GM18870 (cell line): ENCODE results near the gene EXOC3L2.

Experiments
- ATAC-seq: cut with Tn5 transposase; IDR thresholded peaks from one replicate; pipeline ENCODE4 v1.9.1; 2021; ENCODE audit warnings: moderate library complexity; ENCODE audit not compliant: unreplicated experiment

The EXOC3L2 gene

GRCh38 chr19:45182758-45183157, 62.4 kb downstream of the EXOC3L2 start:
- ATAC-seq = no peak

GRCh38 chr19:45180936-45181335, 64.3 kb downstream of the EXOC3L2 start:
- no peak for ATAC-seq

- ATAC-seq = no peak
Observed at GRCh38 chr19:45179892-45180370, 65.3 kb downstream of the EXOC3L2 start.

- ATAC-seq = no peak
Observed at GRCh38 chr19:45179072-45179891, 65.9 kb downstream of the EXOC3L2 start.

GRCh38 chr19:45178262-45179071, 66.7 kb downstream of the EXOC3L2 start, which contains the start of gene BLOC1S3:
BLOC1S3 (plus strand) TSS chr19:45178784; CDS start chr19:45179297, 513 bp downstream.
- ATAC-seq = peak; percentile 86

GRCh38 chr19:45177817-45178261, 67.4 kb downstream of the EXOC3L2 start, which contains the start of gene TRAPPC6A:
TRAPPC6A (minus strand) TSS chr19:45178237; CDS start chr19:45178218, 19 bp downstream.
- no peak for ATAC-seq

GRCh38 chr19:45175515-45176345, 69.5 kb downstream of the EXOC3L2 start:
- no peak for ATAC-seq

GRCh38 chr19:45173816-45174215, 71.4 kb downstream of the EXOC3L2 start:
- no peak for ATAC-seq

- ATAC-seq = no peak
Observed at GRCh38 chr19:45172611-45173208, 72.5 kb downstream of the EXOC3L2 start.

- no peak for ATAC-seq
Observed at GRCh38 chr19:45172173-45172572, 73.0 kb downstream of the EXOC3L2 start.

- ATAC-seq = no peak
Observed at GRCh38 chr19:45171211-45171623, 74.0 kb downstream of the EXOC3L2 start.

GRCh38 chr19:45170146-45171106, 74.8 kb downstream of the EXOC3L2 start:
- ATAC-seq = no peak

- no peak for ATAC-seq
Observed at GRCh38 chr19:45169602-45170001, 75.6 kb downstream of the EXOC3L2 start.

- no peak for ATAC-seq
Observed at GRCh38 chr19:45168767-45169351, 76.3 kb downstream of the EXOC3L2 start.

- no peak for ATAC-seq
Observed at GRCh38 chr19:45166723-45167252, 78.4 kb downstream of the EXOC3L2 start.

- no peak for ATAC-seq
Observed at GRCh38 chr19:45164577-45165335, 80.5 kb downstream of the EXOC3L2 start.

GRCh38 chr19:45163751-45164460, 81.3 kb downstream of the EXOC3L2 start:
- ATAC-seq = no peak
